Neural cell (in vitro differentiated cells): Measurements from ENCODE around the gene DUSP22. TPM values are rescaled to one million over a fixed set of nuclear protein-coding genes. Genes with fewer than 3 reads are reported as not detected.

Source experiments
- H2AFZ ChIP-seq: fragments of 200-600, 300-800 bp; sonication (generic), shearing (Covaris generic); 2 replicates; pipeline ENCODE4 v1.6.0; 2014; ENCODE audit warnings: low read depth, mild to moderate bottlenecking, antibody characterized with exemption, low read length, moderate library complexity
- H3F3A ChIP-seq: fragments of 200-600 bp; shearing (Covaris generic); 2 replicates; pipeline ENCODE4 v1.6.1; 2016; ENCODE audit warnings: mild to moderate bottlenecking, moderate library complexity, mixed read lengths, antibody characterized with exemption, low read length; ENCODE audit not compliant: insufficient read depth, poor library complexity, severe bottlenecking
- H3K27ac ChIP-seq: fragments of 200-600, 300-800 bp; sonication (generic), shearing (Covaris generic); 2 replicates; pipeline ENCODE4 v1.5.1; 2014; ENCODE audit warnings: mild to moderate bottlenecking, low read length, moderate library complexity
- H3K27me3 ChIP-seq: fragments of 300-800, 200-600 bp; sonication (generic), shearing (Covaris generic); 2 replicates; pipeline ENCODE4 v1.6.0; 2014; ENCODE audit warnings: mild to moderate bottlenecking, low read depth, low read length, moderate library complexity; ENCODE audit not compliant: insufficient read depth
- H3K36me3 ChIP-seq: fragments of 300-800, 200-600 bp; sonication (generic), shearing (Covaris generic); 2 replicates; pipeline ENCODE4 v1.5.1; 2014; ENCODE audit warnings: mild to moderate bottlenecking, antibody characterized with exemption, low read length, moderate library complexity; ENCODE audit not compliant: insufficient read depth
- H3K4me2 ChIP-seq: fragments of 300-800, 200-600 bp; sonication (generic), shearing (Covaris generic); 2 replicates; pipeline ENCODE4 v1.6.0; 2014; ENCODE audit warnings: mild to moderate bottlenecking, low read length
- H3K4me3 ChIP-seq: fragments of 300-800, 200-600 bp; sonication (generic), shearing (Covaris generic); 2 replicates; pipeline ENCODE4 v1.5.1; 2014; ENCODE audit warnings: mild to moderate bottlenecking, low read length, moderate library complexity
- H3K79me2 ChIP-seq: fragments of 200-600 bp; shearing (Covaris generic); replicated peaks from 2 replicates; pipeline ENCODE4 v1.6.0; 2014; ENCODE audit warnings: mild to moderate bottlenecking, low read length, moderate library complexity; ENCODE audit not compliant: insufficient read depth
- H3K9ac ChIP-seq: fragments of 300-800, 200-600 bp; sonication (generic), shearing (Covaris generic); 2 replicates; pipeline ENCODE4 v1.6.1; 2016; ENCODE audit warnings: mild to moderate bottlenecking, low read length, mixed read lengths
- H3K9me2 ChIP-seq: fragments of 200-600 bp; shearing (Covaris generic); 2 replicates; pipeline ENCODE4 v1.6.1; 2016; ENCODE audit warnings: mild to moderate bottlenecking, low read length, mixed read lengths; ENCODE audit not compliant: insufficient read depth
- H3K9me3 ChIP-seq: fragments of 200-600, 300-800 bp; sonication (generic), shearing (Covaris generic); 2 replicates; pipeline ENCODE4 v1.6.1; 2016; ENCODE audit warnings: mild to moderate bottlenecking, mixed run types, low read length, moderate library complexity, mixed read lengths
- H4K20me1 ChIP-seq: fragments of 200-600 bp; shearing (Covaris generic); 2 replicates; pipeline ENCODE4 v1.6.1; 2016; ENCODE audit warnings: mild to moderate bottlenecking, mixed run types; ENCODE audit not compliant: insufficient read depth
- CTCF ChIP-seq: fragments of 450-650 bp; IDR thresholded peaks from 2 replicates; pipeline ENCODE4 v1.5.1; 2014; ENCODE audit warnings: antibody characterized with exemption, mild to moderate bottlenecking, moderate library complexity; ENCODE audit not compliant: poor library complexity, severe bottlenecking
- EP300 ChIP-seq: fragments of 450-650 bp; conservative IDR thresholded peaks from 2 replicates; pipeline ENCODE4 v1.6.1; 2014; ENCODE audit warnings: antibody characterized with exemption, mild to moderate bottlenecking, moderate library complexity; ENCODE audit not compliant: poor library complexity, severe bottlenecking
- EZH2 ChIP-seq: fragments of 200-600, 300-800 bp; shearing (Covaris generic), sonication (generic); IDR thresholded peaks from 2 replicates; pipeline ENCODE4 v1.6.1; 2014; ENCODE audit warnings: antibody characterized with exemption, low read length, borderline replicate concordance, mild to moderate bottlenecking; ENCODE audit not compliant: insufficient read depth, poor library complexity, severe bottlenecking
- MXI1 ChIP-seq: fragments of 450-650 bp; conservative IDR thresholded peaks from 2 replicates; pipeline ENCODE4 v1.6.1; 2014; ENCODE audit warnings: antibody characterized with exemption, mild to moderate bottlenecking; ENCODE audit not compliant: poor library complexity, severe bottlenecking
- POLR2AphosphoS5 ChIP-seq: IDR thresholded peaks from 2 replicates; pipeline ENCODE4 v1.6.1; 2012
- RAD21 ChIP-seq: fragments of 450-650 bp; conservative IDR thresholded peaks from 2 replicates; pipeline ENCODE4 v1.6.1; 2014; ENCODE audit warnings: antibody characterized with exemption, mild to moderate bottlenecking, moderate library complexity
- REST ChIP-seq: IDR thresholded peaks from 2 replicates; pipeline ENCODE4 v1.6.1; 2012; ENCODE audit warnings: borderline replicate concordance
- SMC3 ChIP-seq: fragments of 450-650 bp; conservative IDR thresholded peaks from 2 replicates; pipeline ENCODE4 v1.6.1; 2014; ENCODE audit warnings: antibody characterized with exemption, mild to moderate bottlenecking, moderate library complexity; ENCODE audit not compliant: poor library complexity
- TAF1 ChIP-seq: IDR thresholded peaks from 2 replicates; pipeline ENCODE4 v1.6.1; 2012; ENCODE audit warnings: low read depth
- polyA plus RNA-seq: library from polyadenylated mRNA; depleted of rRNA; stranded (reverse); fragments of >200 nt; gene quantifications from 2 replicates; pipeline ENCODE4 v1.2.3, GENCODE V29; 2014

Gene DUSP22
- polyA plus RNA-seq, 1 donor from 2014 or later = 24.9 TPM

- H3K9me2 ChIP-seq = no peaks in the 10 kb centered on the region
- no peaks in the 10 kb centered on the region for H4K20me1 ChIP-seq
- H3K4me2 ChIP-seq = no peak overlapping the region
- no peaks in the 10 kb centered on the region for H3K27me3 ChIP-seq
- H3K27ac ChIP-seq = no peak overlapping the region
- no peaks in the 10 kb centered on the region for H3F3A ChIP-seq
- no peak overlapping the region for H3K9ac ChIP-seq
- TF ChIP-seq TAF1 (no peak), REST (no peak), MXI1 (no peak)
- H3K79me2 ChIP-seq = no peaks in the 10 kb centered on the region
- no peak overlapping the region for H3K4me3 ChIP-seq
- H3K36me3 ChIP-seq = no peaks in the 10 kb centered on the region
- no peak overlapping the region for H2AFZ ChIP-seq
- no peaks in the 10 kb centered on the region for H3K9me3 ChIP-seq
Observed at GRCh38 chr6:381742-382461, 89.6 kb downstream of the DUSP22 start.

GRCh38 chr6:382883-383810 lies 90.9 kb downstream of the DUSP22 start:
- Histone ChIP-seq H3K79me2 (no peaks in the 10 kb centered on the region), H3K9me3 (no peaks in the 10 kb centered on the region), H3K4me3 (no peak overlapping the region), H2AFZ (no peak overlapping the region), H3K27ac (no peak overlapping the region), H4K20me1 (no peaks in the 10 kb centered on the region), H3K27me3 (peaks cover 1% of the 10 kb centered on the region), H3F3A (no peaks in the 10 kb centered on the region), H3K9me2 (no peaks in the 10 kb centered on the region), H3K4me2 (no peak overlapping the region), H3K36me3 (no peaks in the 10 kb centered on the region), H3K9ac (no peak overlapping the region)
- TF ChIP-seq RAD21 = no peak

GRCh38 chr6:383856-384255 lies 91.6 kb downstream of the DUSP22 start:
- Histone ChIP-seq H3F3A (no peaks in the 10 kb centered on the region), H3K9me3 (no peaks in the 10 kb centered on the region), H3K4me2 (no peak overlapping the region), H3K4me3 (no peak overlapping the region), H3K27ac (no peak overlapping the region), H3K9ac (no peak overlapping the region), H4K20me1 (no peaks in the 10 kb centered on the region), H3K27me3 (peaks cover 8% of the 10 kb centered on the region), H3K9me2 (no peaks in the 10 kb centered on the region), H3K36me3 (no peaks in the 10 kb centered on the region), H2AFZ (no peak overlapping the region), H3K79me2 (no peaks in the 10 kb centered on the region)
- no peak for TF ChIP-seq REST
- TF ChIP-seq TAF1 = no peak
- no peak for TF ChIP-seq EP300
- TF ChIP-seq CTCF = no peak
- TF ChIP-seq SMC3 = no peak
- no peak for TF ChIP-seq RAD21
- TF ChIP-seq MXI1 = no peak
- TF ChIP-seq POLR2AphosphoS5 = no peak
- TF ChIP-seq EZH2 = no peak
